Esophagus muscularis mucosa (tissue), 4 donors: ENCODE results near the gene ZNF423. TPM values are rescaled to one million over a fixed set of nuclear protein-coding genes. Genes with fewer than 3 reads are reported as not detected.

ENCODE experiments used
- DNase-seq: peaks from one replicate; pipeline ENCODE4 v3.0.0-alpha.2; 2017; ENCODE audit errors: extremely low spot score
- H3K27ac ChIP-seq, 4 donors: fragments of 200-600 bp; sonication (generic); replicated peaks in 1 of 4; 1 replicate in 3 of 4; 2 replicates in 1 of 4; pipeline ENCODE4 v1.5.1; 2016 to 2019; ENCODE audit warnings: mild to moderate bottlenecking in 1 of 4
- H3K27me3 ChIP-seq, 4 donors: fragments of 200-600 bp; sonication (generic); one replicate each; pipeline versions ENCODE4 v1.5.1 to v1.6.0; 2016 to 2019
- H3K36me3 ChIP-seq, 4 donors: fragments of 200-600 bp; sonication (generic); one replicate each; pipeline ENCODE4 v1.5.1; 2016 to 2019
- H3K4me1 ChIP-seq, 4 donors: fragments of 200-600 bp; sonication (generic); one replicate each; pipeline ENCODE4 v1.5.1; 2016 to 2019
- H3K4me3 ChIP-seq, 4 donors: fragments of 200-600 bp; sonication (generic); 1 replicate in 2 of 4; 2 replicates in 2 of 4; pipeline ENCODE4 v1.5.1; 2016 to 2019; ENCODE audit warnings: mild to moderate bottlenecking in 4 of 4, moderate library complexity in 1 of 4
- H3K9me3 ChIP-seq, 4 donors: fragments of 200-600 bp; sonication (generic); 1 replicate in 3 of 4; 2 replicates in 1 of 4; pipeline ENCODE4 v1.5.1; 2016 to 2019
- EP300 ChIP-seq: sonication (generic); formaldehyde crosslinking; IDR thresholded peaks from one replicate; pipeline ENCODE4 v1.6.1; 2017; ENCODE audit warnings: antibody characterized with exemption
- POLR2A ChIP-seq: fragments of 450-650 bp; IDR thresholded peaks from one replicate; pipeline ENCODE4 v1.6.1; 2017; ENCODE audit warnings: antibody characterized with exemption, moderate library complexity, mild to moderate bottlenecking, low read depth
- POLR2AphosphoS5 ChIP-seq, 2 donors: sonication (generic); formaldehyde crosslinking; IDR thresholded peaks; one replicate each; pipeline ENCODE4 v1.6.1; 2017; ENCODE audit warnings: antibody characterized with exemption in 2 of 2
- WGBS: methylation state at CpG from one replicate; pipeline ENCODE4 v1.1.5; 2018; 5-methylcytosine and 5-hydroxymethylcytosine counted together
- intact Hi-C: fragments of 100-400 bp; cut with DNase I; formaldehyde crosslinking; loops from one replicate; pipeline ENCODE4 v1.15.1; 2023
- total RNA-seq, 4 donors: library from RNA; depleted of rRNA; stranded (reverse); fragments of >200 nt; gene quantifications; one replicate each; pipeline versions ENCODE4 v1.1.0 to v1.2.1, GENCODE V29; 2016
- TF ChIP-seq, protein P1 (sequence below), 3 experiments: fragments of 200-600 bp in 2 of 3; fragments of 450-650 bp in 1 of 3; sonication (generic) in 2 of 3; IDR thresholded peaks; one replicate each; pipeline ENCODE4 v1.5.1; 2017 to 2019; ENCODE audit warnings: antibody characterized with exemption in 3 of 3, mild to moderate bottlenecking in 2 of 3, moderate library complexity in 1 of 3

ZNF423 gene
- total RNA-seq, 4 donors from 2014 or later, result 8.7 to 22.5 (median 10.3) TPM

DNA sequence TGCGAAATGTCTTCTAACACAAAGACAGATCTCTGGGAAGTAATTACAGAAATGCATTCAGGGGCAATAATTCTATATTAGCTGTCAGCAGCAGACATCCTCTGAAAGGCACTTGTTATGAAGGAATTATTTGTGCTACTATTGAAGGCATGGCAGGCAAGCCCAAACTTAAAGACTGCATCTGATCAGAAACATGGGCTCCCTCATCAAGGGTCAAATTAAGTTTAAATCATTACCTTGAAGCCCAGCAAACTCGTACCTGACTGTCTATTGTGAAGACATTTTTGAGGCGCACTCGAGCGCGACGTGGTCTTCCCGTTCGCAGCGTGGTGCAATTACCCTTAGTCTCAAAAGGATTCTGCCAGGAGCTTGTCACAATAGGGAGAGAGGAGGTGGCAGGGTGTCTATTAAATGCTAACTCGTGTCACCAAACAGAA, 110.6 kb downstream of the ZNF423 start:
- H3K27me3 ChIP-seq, result no peaks in the 10 kb centered on the region
- no peaks in the 10 kb centered on the region for H3K36me3 ChIP-seq
- TF ChIP-seq EP300 (no peak), POLR2AphosphoS5 (IDR thresholded peaks at IDR 0.05) (no peak), POLR2A (no peak)
- TF ChIP-seq, protein P1, sequence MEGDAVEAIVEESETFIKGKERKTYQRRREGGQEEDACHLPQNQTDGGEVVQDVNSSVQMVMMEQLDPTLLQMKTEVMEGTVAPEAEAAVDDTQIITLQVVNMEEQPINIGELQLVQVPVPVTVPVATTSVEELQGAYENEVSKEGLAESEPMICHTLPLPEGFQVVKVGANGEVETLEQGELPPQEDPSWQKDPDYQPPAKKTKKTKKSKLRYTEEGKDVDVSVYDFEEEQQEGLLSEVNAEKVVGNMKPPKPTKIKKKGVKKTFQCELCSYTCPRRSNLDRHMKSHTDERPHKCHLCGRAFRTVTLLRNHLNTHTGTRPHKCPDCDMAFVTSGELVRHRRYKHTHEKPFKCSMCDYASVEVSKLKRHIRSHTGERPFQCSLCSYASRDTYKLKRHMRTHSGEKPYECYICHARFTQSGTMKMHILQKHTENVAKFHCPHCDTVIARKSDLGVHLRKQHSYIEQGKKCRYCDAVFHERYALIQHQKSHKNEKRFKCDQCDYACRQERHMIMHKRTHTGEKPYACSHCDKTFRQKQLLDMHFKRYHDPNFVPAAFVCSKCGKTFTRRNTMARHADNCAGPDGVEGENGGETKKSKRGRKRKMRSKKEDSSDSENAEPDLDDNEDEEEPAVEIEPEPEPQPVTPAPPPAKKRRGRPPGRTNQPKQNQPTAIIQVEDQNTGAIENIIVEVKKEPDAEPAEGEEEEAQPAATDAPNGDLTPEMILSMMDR (IDR thresholded peaks at IDR 0.05), result no peak
- H3K9me3 ChIP-seq, result no peaks in the 10 kb centered on the region
- no peak overlapping the region for H3K27ac ChIP-seq
- intact Hi-C loops, result no loop called here
- 93% methylated on average over 10 of the region's 11 CpGs for WGBS
- peaks cover 12 to 34% (median 24%) of the 10 kb centered on the region in 4 donors for H3K4me1 ChIP-seq
- no peak overlapping the region for H3K4me3 ChIP-seq
- DNase-seq, result no peak

DNA sequence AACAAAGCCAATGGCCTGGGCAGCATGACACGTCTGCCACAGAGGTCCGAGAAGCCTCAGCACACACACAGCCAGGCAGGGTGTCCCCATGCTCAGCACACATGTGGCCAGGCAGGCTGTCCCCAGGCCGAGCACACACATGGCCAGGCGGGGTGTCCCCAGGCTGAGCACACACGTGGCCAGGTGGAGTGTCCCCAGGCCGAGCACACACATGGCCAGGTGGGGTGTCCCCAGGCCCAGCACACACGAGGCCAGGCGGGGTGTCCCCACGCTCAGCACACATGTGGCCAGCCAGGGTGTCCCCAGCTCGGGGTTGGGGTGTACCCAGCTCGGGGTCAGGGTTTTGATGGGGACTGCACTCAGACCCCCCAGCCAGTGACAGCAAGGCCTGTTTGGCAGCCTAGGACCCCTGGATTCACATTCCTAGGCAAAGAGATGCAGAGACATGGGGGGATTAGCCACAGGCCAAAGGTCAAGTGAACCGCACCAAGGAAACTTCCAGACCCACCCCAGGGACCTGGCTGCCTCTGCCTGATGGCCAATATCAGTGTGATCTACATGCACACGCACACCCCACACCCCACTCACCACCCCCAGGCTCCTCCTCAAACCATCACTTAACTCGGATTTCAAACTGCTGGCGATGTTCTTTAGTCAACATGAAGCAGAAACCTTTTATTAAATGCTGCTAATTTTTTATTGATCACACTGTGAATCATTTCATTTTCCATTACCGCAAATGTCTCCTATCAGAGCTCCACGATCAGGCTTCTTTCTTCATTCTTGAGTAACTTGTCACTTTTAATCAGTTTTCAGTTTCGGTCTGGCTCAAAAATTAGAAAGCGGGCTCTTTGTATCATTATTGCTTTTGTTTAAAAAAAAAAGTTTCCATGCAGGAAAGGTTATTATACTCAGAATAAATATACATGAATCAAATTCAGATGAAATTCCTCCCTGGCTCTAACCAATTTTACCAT, 111.4 kb downstream of the ZNF423 start:
- DNase-seq, result no peak
- H3K9me3 ChIP-seq, result no peaks in the 10 kb centered on the region
- H3K27me3 ChIP-seq, result no peaks in the 10 kb centered on the region
- H3K4me1 ChIP-seq, result peaks cover 6 to 30% (median 20%) of the 10 kb centered on the region in 4 donors
- no peak overlapping the region for H3K27ac ChIP-seq
- H3K4me3 ChIP-seq, result no peak overlapping the region
- intact Hi-C loops, result no loop called here
- TF ChIP-seq POLR2A (no peak), EP300 (no peak), POLR2AphosphoS5 (IDR thresholded peaks at IDR 0.05) (no peak)
- TF ChIP-seq, protein P1 (IDR thresholded peaks at IDR 0.05), result no peak
- 90% methylated on average over 7 of the region's 19 CpGs for WGBS
- no peaks in the 10 kb centered on the region for H3K36me3 ChIP-seq

DNA sequence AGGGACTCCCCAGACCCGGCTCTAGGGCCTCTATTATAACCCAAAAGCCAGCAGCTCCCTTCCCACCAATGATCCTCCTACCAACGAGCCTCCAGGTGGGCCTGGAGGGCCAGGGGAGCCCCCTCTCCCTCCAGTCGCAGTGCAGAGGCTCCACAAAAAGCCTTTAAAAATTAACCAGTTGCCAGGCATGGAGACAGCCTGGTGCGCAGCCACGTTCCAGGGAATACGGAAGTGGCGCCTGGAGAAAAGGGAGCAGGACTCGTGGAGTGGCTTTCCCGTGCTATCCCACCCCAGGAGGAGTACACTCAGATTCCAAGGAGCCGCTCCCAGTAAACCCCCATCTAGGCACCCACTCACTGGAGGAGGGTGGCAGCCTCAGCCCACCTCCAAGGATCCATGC, 112.3 kb downstream of the ZNF423 start:
- TF ChIP-seq, protein P1 (IDR thresholded peaks at IDR 0.05), result no peak
- no peak for TF ChIP-seq POLR2AphosphoS5 (IDR thresholded peaks at IDR 0.05)
- no peak for TF ChIP-seq POLR2A
- no peak for TF ChIP-seq EP300
- intact Hi-C loops, result no loop called here

GRCh38 chr16:49743203-49743464, 112.8 kb downstream of the ZNF423 start:
- Histone ChIP-seq H3K4me1 (peaks cover 0 to 16% (median 7%) of the 10 kb centered on the region in 4 donors), H3K36me3 (no peaks in the 10 kb centered on the region), H3K9me3 (no peaks in the 10 kb centered on the region), H3K27ac (no peak overlapping the region), H3K27me3 (no peaks in the 10 kb centered on the region), H3K4me3 (no peak overlapping the region)
- DNase-seq, result no peak
- TF ChIP-seq EP300 (no peak), POLR2AphosphoS5 (IDR thresholded peaks at IDR 0.05) (no peak)
- TF ChIP-seq, protein P1 (IDR thresholded peaks at IDR 0.05), result no peak
- WGBS, result 84% methylated on average over 4 of the region's 4 CpGs
- intact Hi-C loops, result no loop called here

More for the DNA sequence above, 112.3 kb downstream of the ZNF423 start:
- H3K4me1 ChIP-seq, result peaks cover 5 to 21% (median 11%) of the 10 kb centered on the region in 4 donors
- WGBS, result 98% methylated on average over 6 of the region's 10 CpGs
- H3K36me3 ChIP-seq, result no peaks in the 10 kb centered on the region
- H3K27me3 ChIP-seq, result no peaks in the 10 kb centered on the region
- H3K9me3 ChIP-seq, result no peaks in the 10 kb centered on the region
- DNase-seq, result no peak
- H3K4me3 ChIP-seq, result no peak overlapping the region
- H3K27ac ChIP-seq, result no peak overlapping the region
